ENCODE results near the gene MAPK9.
"Not testable (repeated sequence)": the region's sequence is repeated elsewhere in the genome, so short reads cannot be mapped to it uniquely, and the experiment has no call there.

MAPK9 gene

GRCh38 chr5:180324601-180324950 lies 32.7 kb upstream of the MAPK9 start:
- no peak for DNase-seq

DNA sequence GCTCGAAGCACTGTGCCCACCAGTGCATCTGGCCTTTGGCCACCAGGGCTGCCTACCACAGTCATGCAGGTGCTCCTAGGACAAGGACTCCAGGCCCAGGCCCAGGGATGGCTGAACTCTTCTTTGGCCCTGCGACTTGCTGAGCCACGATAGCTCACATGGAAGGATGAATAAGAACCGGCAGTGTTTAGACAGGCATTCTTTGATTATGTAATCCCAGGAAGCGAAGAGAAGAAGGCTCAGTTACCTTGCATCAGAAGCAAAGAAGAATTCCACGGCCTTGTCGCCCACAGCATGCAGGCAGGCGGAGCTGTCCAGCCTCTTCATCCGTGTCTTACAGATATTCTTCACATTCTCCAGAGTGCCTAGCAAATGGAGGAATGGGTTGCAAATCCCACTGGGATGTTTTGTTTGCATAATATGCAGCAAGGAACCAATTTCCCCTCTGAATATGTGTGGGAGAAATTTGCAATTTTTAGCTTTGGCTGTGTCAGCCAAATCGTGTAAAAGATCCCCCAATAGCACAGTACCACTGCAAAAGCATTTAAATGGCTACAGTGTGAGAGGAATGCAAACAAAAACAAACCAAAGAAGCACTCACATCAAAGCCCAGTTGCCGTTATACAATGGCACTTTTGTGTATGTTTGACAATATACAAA lies 32.2 kb upstream of the MAPK9 start:
- DNase-seq, result no peak

DNA sequence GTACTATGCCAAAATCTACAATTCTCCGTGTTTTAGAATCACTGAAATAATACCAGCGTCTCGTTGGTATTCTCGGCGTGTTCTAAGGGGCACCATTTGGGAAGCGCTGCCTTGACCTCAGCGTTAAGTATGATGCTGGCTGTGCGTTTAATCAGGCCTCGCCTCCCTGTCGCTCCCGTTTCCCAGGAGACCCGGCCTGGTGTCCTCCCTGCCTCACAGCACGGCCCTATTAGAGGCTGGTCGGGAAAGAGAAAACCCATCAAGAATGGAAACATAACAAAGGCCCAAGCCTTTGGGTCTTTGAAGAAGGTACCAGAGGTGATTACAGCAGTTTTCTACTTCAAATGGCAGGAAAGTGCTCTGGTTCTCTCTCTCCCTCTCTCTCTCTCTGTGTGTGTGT lies 31.3 kb upstream of the MAPK9 start:
- no peak for DNase-seq

- DNase-seq, result no peak
Measured at GRCh38 chr5:180318456-180319089, 26.7 kb upstream of the MAPK9 start.

GRCh38 chr5:180316586-180316985 lies 24.7 kb upstream of the MAPK9 start:
- no peak for DNase-seq

- peak; percentile 57 for DNase-seq
Measured at GRCh38 chr5:180315762-180316212, 23.9 kb upstream of the MAPK9 start.

GRCh38 chr5:180313677-180314505 lies 22.0 kb upstream of the MAPK9 start:
- no peak for DNase-seq

DNA sequence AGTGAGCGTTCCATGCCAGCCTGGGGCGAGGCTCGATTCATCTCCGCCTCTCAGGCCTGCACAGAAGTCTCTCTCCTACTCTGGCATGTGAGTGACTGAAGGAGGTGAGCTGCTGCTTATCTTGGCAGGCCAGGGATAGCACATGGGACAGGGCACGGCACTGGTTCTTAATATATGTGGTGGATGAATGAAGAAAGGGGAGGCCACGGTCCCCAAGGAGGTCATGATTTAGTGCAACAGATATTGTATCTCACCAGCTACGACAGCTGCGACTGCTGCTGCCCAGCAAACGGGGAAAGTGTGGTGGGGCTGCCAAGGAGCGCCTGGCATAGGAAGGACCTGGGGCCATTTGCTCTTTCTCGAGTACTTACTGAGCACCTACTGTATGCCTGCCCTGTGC lies 19.3 kb upstream of the MAPK9 start:
- DNase-seq, result no peak

GRCh38 chr5:180306796-180307195 lies 14.9 kb upstream of the MAPK9 start:
- no peak for DNase-seq

DNA sequence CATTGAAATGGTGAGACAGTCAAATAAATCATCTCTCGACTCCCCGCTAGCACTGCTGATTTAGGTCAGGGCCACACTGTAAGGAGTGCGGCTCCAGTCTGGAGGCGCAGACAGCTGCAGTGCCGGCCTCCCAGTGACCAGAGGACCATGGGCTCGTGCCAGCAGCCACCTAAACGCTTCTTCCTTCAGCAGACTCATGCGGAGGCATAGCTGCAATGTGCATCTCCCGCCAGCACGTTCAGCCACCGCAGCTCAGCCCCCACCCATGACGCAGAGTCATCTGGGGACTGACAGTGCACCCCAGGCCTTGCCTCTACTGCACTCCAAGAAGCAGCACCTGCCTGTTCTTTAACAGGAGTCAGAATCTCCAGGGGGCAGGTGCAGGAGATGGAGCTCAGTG lies 13.6 kb upstream of the MAPK9 start:
- no peak for DNase-seq

- no peak for DNase-seq
Measured at GRCh38 chr5:180304431-180305375, 12.8 kb upstream of the MAPK9 start.

DNA sequence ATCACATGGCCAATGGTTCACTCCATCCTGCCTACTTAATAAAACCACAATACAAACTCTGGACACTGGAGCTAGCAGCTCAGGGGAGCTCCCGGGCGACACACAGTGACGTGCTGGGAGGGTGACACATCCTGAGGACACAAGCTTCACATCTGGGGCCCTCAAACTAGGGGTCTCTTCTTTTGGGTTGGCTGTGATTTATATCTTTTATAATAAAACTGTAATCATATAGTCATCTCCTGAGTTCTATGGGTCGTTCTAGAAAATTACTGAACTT lies 12.1 kb upstream of the MAPK9 start:
- DNase-seq, result no peak

DNA sequence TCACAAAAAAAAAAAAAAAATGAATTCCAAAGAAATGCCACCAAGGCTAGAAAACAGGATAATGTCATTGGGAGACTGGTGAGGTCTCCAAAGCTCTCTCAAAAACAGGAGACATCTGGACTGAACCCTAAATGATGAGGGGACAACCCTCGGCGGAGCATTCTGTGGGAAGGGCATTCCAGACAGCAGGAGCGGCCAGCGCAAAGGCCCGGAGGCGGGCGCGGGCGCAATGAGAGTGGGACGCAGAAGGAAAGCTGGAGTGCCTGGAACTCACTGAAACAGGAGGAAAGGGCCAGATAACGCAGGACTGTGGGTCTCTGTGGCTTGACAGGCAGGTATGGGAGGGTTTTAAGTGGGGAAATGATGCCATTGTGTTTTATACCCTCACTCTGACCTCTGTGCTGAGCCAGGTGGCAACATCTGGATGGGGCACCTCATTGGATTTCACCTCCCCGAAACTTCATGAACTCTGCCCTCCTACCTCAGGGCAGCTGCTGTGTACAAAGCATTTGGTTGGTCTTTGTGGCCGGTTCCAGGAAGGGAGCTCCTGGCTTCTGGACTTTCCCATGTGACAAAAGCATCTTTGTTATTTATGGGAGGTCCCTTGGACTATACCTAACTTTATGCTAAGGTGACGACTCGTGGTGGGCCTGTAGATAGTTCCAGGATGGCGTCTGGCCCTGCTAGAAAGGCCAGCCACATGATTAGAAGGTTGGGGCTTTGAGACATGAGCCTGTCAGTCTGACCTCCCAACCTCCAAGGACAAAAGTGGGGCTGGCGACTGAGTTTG lies 11.5 kb upstream of the MAPK9 start:
- no peak for DNase-seq

DNA sequence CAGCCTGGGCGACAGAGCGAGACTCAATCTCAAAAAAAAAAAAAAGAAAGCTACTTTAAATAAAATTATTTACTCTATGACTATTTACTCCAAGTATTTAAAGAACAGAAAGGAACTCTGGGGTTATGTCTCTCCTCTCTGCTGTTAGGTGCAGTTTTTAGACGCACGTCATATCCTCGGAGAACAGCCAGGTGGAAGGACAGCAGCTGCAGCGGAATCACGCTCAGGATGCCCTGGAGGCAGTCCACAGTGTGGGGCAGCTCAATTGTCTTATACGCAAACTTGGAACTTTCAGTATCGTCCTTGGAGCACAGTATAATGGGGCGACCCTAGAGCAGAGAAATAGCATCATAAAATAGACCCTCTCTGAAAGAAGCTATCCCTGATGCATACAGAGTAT lies 10.4 kb upstream of the MAPK9 start:
- DNase-seq, result no peak

- no peak for DNase-seq
Measured at GRCh38 chr5:180301253-180301652, 9.4 kb upstream of the MAPK9 start.

- DNase-seq, result no peak
Measured at GRCh38 chr5:180299526-180299925, 7.6 kb upstream of the MAPK9 start.

DNA sequence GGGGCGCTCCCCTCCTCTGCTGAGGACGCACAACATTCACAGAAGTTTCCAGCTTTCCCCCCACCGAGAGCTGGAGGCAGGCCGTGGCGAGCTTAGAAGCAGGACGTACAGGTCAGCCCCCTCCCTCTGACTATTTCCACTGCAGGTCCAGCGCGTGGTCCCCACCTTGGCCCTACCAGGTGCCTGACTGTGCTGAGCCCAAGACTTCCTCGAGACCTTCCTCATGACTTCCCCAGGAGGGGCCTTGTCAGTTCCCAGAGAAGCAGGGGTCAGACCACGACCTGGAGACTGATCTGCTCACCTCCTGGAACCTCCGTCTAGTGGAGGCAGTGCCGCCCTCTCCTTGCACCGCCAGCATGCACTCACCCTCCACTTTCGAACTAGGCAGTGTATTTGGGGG lies 7.1 kb upstream of the MAPK9 start:
- not testable (repeated sequence) for DNase-seq

DNA sequence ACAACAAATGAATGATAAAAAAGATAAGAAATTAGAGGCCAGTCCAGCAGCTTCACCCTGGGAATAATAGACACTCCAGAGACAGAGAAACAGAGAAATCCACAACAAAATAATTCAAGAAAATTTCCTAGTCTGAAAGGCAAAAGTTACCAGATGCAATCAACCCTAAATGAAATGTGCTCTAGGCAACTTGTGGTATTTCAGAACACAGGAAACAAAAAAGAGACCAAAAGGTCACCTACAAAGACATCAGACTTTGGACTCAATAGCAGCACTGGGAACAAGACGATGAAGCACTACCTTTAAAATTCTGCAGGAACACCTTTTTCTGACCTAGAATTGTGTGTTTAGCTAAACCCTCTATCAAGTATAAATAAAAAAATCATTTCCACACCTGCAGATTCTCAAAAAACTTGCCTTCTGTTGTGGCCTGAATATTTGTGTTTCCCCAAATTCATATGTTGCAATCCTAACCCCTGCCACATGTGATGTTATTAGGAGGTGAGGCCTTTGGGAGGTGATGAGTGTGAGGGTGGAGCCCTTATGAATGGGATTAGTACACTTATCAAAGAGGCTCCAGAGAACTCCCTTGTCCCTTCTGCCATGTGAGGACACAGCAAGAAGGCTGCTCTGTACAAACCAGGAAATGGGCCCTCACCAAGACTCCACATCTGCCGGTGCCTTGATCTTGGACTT lies 5.9 kb upstream of the MAPK9 start:
- no peak for DNase-seq

- DNase-seq, result no peak
Measured at GRCh38 chr5:180296771-180297170, 4.9 kb upstream of the MAPK9 start.

DNA sequence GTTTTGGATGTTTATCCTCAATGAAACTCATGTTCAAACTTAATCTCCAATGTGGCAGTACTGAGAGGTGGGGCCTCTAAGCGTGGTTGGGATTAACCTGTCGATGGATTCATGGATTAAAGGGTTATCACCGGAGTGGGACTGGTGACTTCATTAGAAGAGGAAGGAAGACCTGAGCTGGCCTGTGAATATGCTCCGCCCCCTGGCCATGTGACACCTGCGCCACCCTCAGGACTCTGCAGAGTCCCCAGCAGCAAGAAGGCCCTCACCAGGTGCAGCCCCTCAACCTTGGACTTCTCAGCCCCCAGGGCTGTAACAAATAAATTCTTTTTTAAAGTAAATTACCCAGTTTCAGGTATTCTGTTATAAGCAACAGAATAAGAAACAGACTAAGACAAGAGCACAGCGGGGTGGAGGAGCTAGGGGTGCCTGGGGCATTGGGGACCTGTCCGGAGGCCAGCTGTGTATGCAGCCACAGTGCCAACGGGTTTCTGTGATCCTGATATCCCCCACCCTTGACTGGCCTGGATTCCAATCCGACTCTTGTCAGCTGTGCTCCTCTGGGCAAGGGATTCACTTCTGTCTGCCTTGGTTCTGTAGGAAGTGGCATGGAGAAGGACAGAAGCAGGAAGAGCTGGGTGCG lies 3.2 kb upstream of the MAPK9 start:
- no peak for DNase-seq

DNA sequence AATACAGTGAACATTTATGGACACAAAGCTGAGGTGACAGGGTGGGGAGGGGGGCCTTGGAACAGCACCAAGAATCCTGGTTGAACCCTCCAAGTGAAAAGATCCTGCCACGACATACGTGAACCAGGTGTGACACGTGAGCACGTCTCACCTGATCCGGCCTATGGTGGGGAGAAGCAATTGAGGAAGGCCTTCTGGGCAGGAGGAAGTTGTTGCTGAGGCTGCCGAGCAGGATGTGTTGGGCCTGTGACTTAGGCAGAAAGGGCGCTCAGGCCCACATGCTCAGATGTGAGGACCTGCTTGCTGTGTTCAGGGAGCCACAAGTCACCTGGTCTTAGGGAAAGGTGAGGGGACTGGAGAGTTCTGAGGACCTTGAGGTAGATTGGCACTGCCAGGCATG lies 2.5 kb upstream of the MAPK9 start:
- no peak for DNase-seq

Data from central memory CD4-positive, alpha-beta T cell (primary cell).